Endothelial cell of umbilical vein (primary cell): ENCODE measurements around the gene AXDND1. TPM values are rescaled to one million over a fixed set of nuclear protein-coding genes. Genes with fewer than 3 reads are reported as not detected.

Source experiments
- BruUV-seq: library from RNA; stranded (reverse); fragments of 400-500 nt; replicated peaks from 2 replicates; lab custom pipeline; 2021; lab: Mats Ljungman, UMichigan
- CTCF ChIA-PET: fragments of 300-600, 350-600 bp; sonication (Branson Sonifier 250); formaldehyde crosslinking; loops from one replicate; lab custom pipeline; 2021; ENCODE audit warnings: antibody characterized with exemption, inconsistent platforms; lab: Charles Lee
- POLR2A ChIA-PET: fragments of 300-600, 350-600 bp; sonication (Branson Sonifier 250); formaldehyde crosslinking; loops from one replicate; lab custom pipeline; 2021; ENCODE audit warnings: antibody characterized with exemption, inconsistent platforms; lab: Charles Lee
- DNase-seq: peaks from one replicate; pipeline ENCODE4 v3.0.0-alpha.2; 2011; ENCODE audit warnings: low read depth, low spot score
- FAIRE-seq: peaks from 2 replicates; lab custom pipeline; 2011; peaks lifted over from hg19 to GRCh38; lab: Jason Lieb, UNC
- H2AFZ ChIP-seq: 2 replicates; pipeline ENCODE4 v1.6.0; 2012; ENCODE audit warnings: low read depth, low read length, control low read depth, inconsistent platforms
- H3K27ac ChIP-seq: 2 replicates; pipeline ENCODE4 v1.5.1; 2011; ENCODE audit warnings: low read depth, mild to moderate bottlenecking, control low read depth, low read length, moderate library complexity; ENCODE audit not compliant: insufficient read depth
- H3K27me3 ChIP-seq, 2 experiments: 2 replicates each; pipeline versions ENCODE4 v1.6.0 to v1.6.1; 2011; ENCODE audit warnings: low read length in 2 of 2, mixed read lengths in 1 of 2; ENCODE audit not compliant: control insufficient read depth in 2 of 2, insufficient read depth in 2 of 2
- H3K36me3 ChIP-seq, 2 experiments: 2 replicates in 1 of 2; 3 replicates in 1 of 2; pipeline ENCODE4 v1.5.1; 2011; ENCODE audit warnings: low read length in 2 of 2, mild to moderate bottlenecking in 1 of 2, moderate library complexity in 1 of 2; ENCODE audit not compliant: control insufficient read depth in 2 of 2, insufficient read depth in 2 of 2; ENCODE audit errors: extremely low read depth in 1 of 2
- H3K4me1 ChIP-seq: 3 replicates; pipeline ENCODE4 v1.5.1; 2011; ENCODE audit warnings: mild to moderate bottlenecking, low read length; ENCODE audit not compliant: control insufficient read depth, insufficient read depth; ENCODE audit errors: extremely low read depth
- H3K4me2 ChIP-seq: 2 replicates; pipeline ENCODE4 v1.6.1; 2011; ENCODE audit warnings: low read length, control low read depth, mixed read lengths; ENCODE audit not compliant: insufficient read depth
- H3K4me3 ChIP-seq, 3 experiments: fragments of 200-600 bp in 1 of 3; sonication (generic), shearing (Covaris generic) in 1 of 3; replicated peaks in 1 of 3; 2 replicates each; pipeline ENCODE4 v1.5.1; 2011 to 2016; ENCODE audit warnings: control low read depth in 3 of 3, low read length in 3 of 3, mild to moderate bottlenecking in 2 of 3, inconsistent platforms in 1 of 3, low read depth in 1 of 3, moderate library complexity in 1 of 3; ENCODE audit not compliant: insufficient read depth in 1 of 3
- H3K79me2 ChIP-seq: 2 replicates; pipeline ENCODE4 v1.6.0; 2012; ENCODE audit warnings: low read length, inconsistent platforms; ENCODE audit not compliant: control insufficient read depth, insufficient read depth
- H3K9ac ChIP-seq: replicated peaks from 2 replicates; pipeline ENCODE3; 2011; ENCODE audit warnings: low read length, control low read depth; ENCODE audit not compliant: insufficient read depth; ENCODE audit errors: extremely low read depth
- H3K9me1 ChIP-seq: replicated peaks from 3 replicates; pipeline ENCODE4 v1.6.0; 2011; ENCODE audit warnings: mild to moderate bottlenecking, low read length; ENCODE audit not compliant: control insufficient read depth, insufficient read depth; ENCODE audit errors: extremely low read depth
- H3K9me3 ChIP-seq: replicated peaks from 2 replicates; pipeline ENCODE4 v1.5.1; 2012; ENCODE audit warnings: low read length, inconsistent platforms; ENCODE audit not compliant: control insufficient read depth, insufficient read depth
- H4K20me1 ChIP-seq: replicated peaks from 2 replicates; pipeline ENCODE3; 2011; ENCODE audit warnings: mild to moderate bottlenecking, low read length; ENCODE audit not compliant: control insufficient read depth, insufficient read depth; ENCODE audit errors: extremely low read depth
- GATA2 ChIP-seq: IDR thresholded peaks from 2 replicates; pipeline ENCODE4 v1.7.0; 2011; ENCODE audit warnings: low read depth, mild to moderate bottlenecking, moderate library complexity, mixed read lengths, low read length; ENCODE audit not compliant: insufficient read length, insufficient read depth
- POLR2A ChIP-seq: IDR thresholded peaks from 2 replicates; pipeline ENCODE4 v1.6.1; 2012; ENCODE audit warnings: low read depth, mild to moderate bottlenecking, control low read depth, low read length
- dilution Hi-C: fragments of 300-500 bp; cut with MboI; formaldehyde crosslinking; loops from one replicate; pipeline ENCODE4 v1.15.0; 2019; ENCODE audit warnings: low sequenced_read_pairs; ENCODE audit not compliant: extremely low pct_ligation_motif_present
- intact Hi-C: fragments of 100-400 bp; cut with micrococcal nuclease; formaldehyde crosslinking; loops from one replicate; pipeline ENCODE4 v1.10.0; 2022
- polyA plus RNA-seq, 4 experiments: library from polyadenylated mRNA; depleted of rRNA in 3 of 4; stranded (reverse) in 3 of 4; unstranded in 1 of 4; fragments of >200 nt; gene quantifications; 2 replicates each; pipeline versions ENCODE4 v1.2.1 to v1.2.3, GENCODE V29; 2011 to 2012; ENCODE audit warnings: missing spikeins in 1 of 4
- total RNA-seq: library from RNA; stranded (reverse); gene quantifications from 2 replicates; pipeline ENCODE4 v1.2.3, GENCODE V29; 2021
- TF ChIP-seq, protein P1 (sequence below): IDR thresholded peaks from 2 replicates; pipeline ENCODE4 v1.6.1; 2011; ENCODE audit not compliant: insufficient read depth, insufficient read length

The AXDND1 gene
- total and polyA plus RNA-seq, 2 donors (not counting 3 experiments of a cell fraction or from before 2014, with no cell fraction given), result 0.17 TPM; not detected in 1

- H3K9ac ChIP-seq, result no peak overlapping the region
- no peak overlapping the region for H2AFZ ChIP-seq
- no peaks in the 10 kb centered on the region for H4K20me1 ChIP-seq
- no peak overlapping the region for H3K4me3 ChIP-seq
- no peak for TF ChIP-seq GATA2
- no peak for TF ChIP-seq POLR2A
- DNase-seq (no peak), FAIRE-seq (no peak)
- H3K79me2 ChIP-seq, result no peaks in the 10 kb centered on the region
- H3K9me1 ChIP-seq, result no peaks in the 10 kb centered on the region
- dilution Hi-C loops (no loop called here), intact Hi-C loops (no loop called here)
- no TSS peak for BruUV-seq
- no peaks in the 10 kb centered on the region for H3K9me3 ChIP-seq
- H3K4me1 ChIP-seq, result no peaks in the 10 kb centered on the region
- H3K27me3 ChIP-seq, result no peaks in the 10 kb centered on the region
- CTCF ChIA-PET, result no interaction called here
- H3K36me3 ChIP-seq, result no peaks in the 10 kb centered on the region
- no peak overlapping the region for H3K27ac ChIP-seq
- POLR2A ChIA-PET, result no interaction called here
- H3K4me2 ChIP-seq, result no peak overlapping the region
These were observed 14.5 kb downstream of the AXDND1 start for GRCh38 chr1:179380299-179380698.

DNA sequence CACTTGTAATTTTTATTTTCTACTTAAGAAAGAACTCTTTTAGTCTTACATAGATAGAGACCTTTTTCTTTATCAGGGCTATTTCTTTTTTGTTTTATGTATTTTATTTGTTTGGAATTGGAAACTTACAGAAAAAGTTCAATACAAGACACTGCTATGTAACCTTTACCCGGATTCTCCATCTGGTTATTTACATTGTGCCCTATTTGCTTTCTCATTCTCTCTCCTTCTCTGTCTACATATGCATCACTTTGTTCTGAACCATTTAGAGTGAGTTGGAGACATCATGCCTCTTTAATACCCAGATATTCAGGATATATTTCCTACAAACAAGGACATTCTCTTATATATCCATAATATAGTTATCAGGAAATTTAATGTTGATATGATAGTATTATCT is 18.3 kb downstream of the AXDND1 start:
- intact Hi-C loops (no loop called here), dilution Hi-C loops (no loop called here)
- Histone ChIP-seq H3K4me1 (no peaks in the 10 kb centered on the region), H3K4me3 (no peak overlapping the region), H3K9me3 (no peaks in the 10 kb centered on the region), H2AFZ (no peak overlapping the region), H3K27me3 (no peaks in the 10 kb centered on the region), H3K79me2 (no peaks in the 10 kb centered on the region), H3K9ac (no peak overlapping the region), H3K4me2 (no peak overlapping the region), H3K9me1 (no peaks in the 10 kb centered on the region), H3K27ac (no peak overlapping the region), H4K20me1 (no peaks in the 10 kb centered on the region), H3K36me3 (no peaks in the 10 kb centered on the region)
- no peak for FAIRE-seq
- TF ChIP-seq, protein P1, sequence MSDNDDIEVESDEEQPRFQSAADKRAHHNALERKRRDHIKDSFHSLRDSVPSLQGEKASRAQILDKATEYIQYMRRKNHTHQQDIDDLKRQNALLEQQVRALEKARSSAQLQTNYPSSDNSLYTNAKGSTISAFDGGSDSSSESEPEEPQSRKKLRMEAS, result no peak
- ChIA-PET CTCF (no interaction called here), POLR2A (no interaction called here)
- no TSS peak for BruUV-seq
- DNase-seq, result no peak
